GM23338 (cell line): ENCODE measurements around the gene TPI1. TPM values are rescaled to one million over a fixed set of nuclear protein-coding genes. Genes with fewer than 3 reads are reported as not detected.

ENCODE experiments used
- CREB1 ChIP-seq: fragments of 250-450 bp; sonication (Bioruptor Pico); IDR thresholded peaks from 2 replicates; pipeline ENCODE4 v1.5.0; 2020; ENCODE audit warnings: low read depth, mild to moderate bottlenecking, moderate library complexity
- CTCF ChIP-seq, 2 experiments: fragments of 200-600 bp in 1 of 2; sonication (generic) in 1 of 2; conservative IDR thresholded peaks; 2 replicates each; pipeline versions ENCODE4 v1.5.1 to v1.6.1; 2016 to 2017; ENCODE audit warnings: antibody characterized with exemption in 2 of 2, low read depth in 2 of 2, mild to moderate bottlenecking in 2 of 2, moderate library complexity in 1 of 2
- EZH2 ChIP-seq: fragments of 200-600 bp; sonication (generic); IDR thresholded peaks from one replicate; pipeline ENCODE4 v1.8.0; 2017; ENCODE audit warnings: antibody characterized with exemption, mild to moderate bottlenecking, low read depth; ENCODE audit not compliant: unreplicated experiment
- EZH2phosphoT487 ChIP-seq: fragments of 200-600 bp; sonication (generic); IDR thresholded peaks from one replicate; pipeline ENCODE4 v1.8.1; 2018; ENCODE audit warnings: antibody characterized with exemption; ENCODE audit not compliant: unreplicated experiment
- NANOG ChIP-seq: IDR thresholded peaks from 2 replicates; pipeline ENCODE4 v1.6.1; 2016; ENCODE audit warnings: antibody characterized with exemption, borderline replicate concordance
- STAT1 ChIP-seq: IDR thresholded peaks from one replicate; pipeline ENCODE4 v1.6.1; 2016; ENCODE audit warnings: antibody characterized with exemption; ENCODE audit not compliant: unreplicated experiment
- ZNF114 ChIP-seq: fragments of 250-450 bp; sonication (Bioruptor Pico); IDR thresholded peaks from 2 replicates; pipeline ENCODE4 v1.5.0; 2020; ENCODE audit warnings: mild to moderate bottlenecking, moderate library complexity
- ZNF462 ChIP-seq: fragments of 250-450 bp; sonication (Bioruptor Pico); IDR thresholded peaks from 2 replicates; pipeline ENCODE4 v1.5.0; 2020; ENCODE audit warnings: mild to moderate bottlenecking, moderate library complexity
- polyA plus RNA-seq: library from polyadenylated mRNA; unstranded; fragments of >200 nt; fragmentation: Nextera tagmentation; extraction: Ambion mirVana; gene quantifications from 2 replicates; pipeline ENCODE4 v1.2.1, GENCODE V29; 2016
- total RNA-seq: library from RNA; depleted of rRNA; stranded (reverse); fragments of >200 nt; shearing (Covaris generic); gene quantifications from 2 replicates; pipeline ENCODE4 v1.2.3, GENCODE V29; 2014
- TF ChIP-seq, protein P1 (sequence below): IDR thresholded peaks from 2 replicates; pipeline ENCODE4 v1.6.1; 2016; ENCODE audit warnings: antibody characterized with exemption

Gene TPI1
- total and polyA plus RNA-seq, 2 experiments from 2014 or later, result 737 to 822 TPM

DNA sequence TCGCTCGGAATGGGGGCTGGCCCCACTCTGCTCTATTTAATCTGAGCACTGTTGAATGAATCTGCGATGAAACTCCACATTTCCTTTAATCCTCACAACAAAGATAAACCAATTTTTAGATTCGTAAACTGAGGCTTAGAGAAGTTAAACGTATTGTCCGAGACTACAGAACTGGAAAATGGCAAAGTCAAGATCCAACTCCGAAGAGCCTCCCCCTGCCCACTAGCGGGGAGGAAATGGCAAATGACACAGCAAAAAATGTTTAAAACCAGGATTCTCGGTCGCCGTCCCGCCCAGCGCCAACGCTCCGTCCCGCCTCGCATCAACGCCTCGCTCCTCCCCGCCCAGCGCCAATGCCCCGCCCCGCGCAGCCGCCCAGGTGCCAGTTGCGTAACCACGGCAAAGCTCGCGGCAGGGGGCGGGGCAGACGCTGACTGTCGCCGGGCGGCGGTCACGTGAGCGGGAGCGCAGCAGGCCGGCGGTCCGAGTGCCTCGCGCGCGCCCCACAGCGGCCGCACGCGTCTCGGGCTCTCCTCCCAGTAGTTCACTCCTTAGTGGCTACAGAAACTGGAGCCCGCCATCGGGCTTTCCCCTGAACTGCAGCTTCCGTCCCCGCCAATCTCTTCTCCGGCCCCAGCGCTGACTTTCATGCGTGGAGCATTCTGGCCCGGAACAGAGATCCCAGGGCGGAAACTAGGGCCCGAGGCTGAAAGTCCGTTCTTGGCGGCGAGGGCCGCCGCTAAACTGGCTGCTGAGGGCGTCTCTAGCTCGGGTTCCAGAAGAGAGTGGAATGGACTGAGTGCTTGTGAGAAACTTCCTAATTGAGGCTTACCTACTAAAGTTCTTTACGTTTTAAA lies 23.7 kb downstream of the TPI1 start (continued):
- TF ChIP-seq ZNF462 (CRISPR knock-in tag) (no peak), STAT1 (no peak), EZH2phosphoT487 (no peak), NANOG (0 out of 2 replicates have a peak, but pooled peaks have one; percentile 30), EZH2 (no peak), CTCF (conservative IDR thresholded peaks at IDR 0.05; ENCODE audit: low read depth in 2 of 2) (peak; percentile 63 to 78), ZNF114 (no peak; the same call in 1 of the 2 replicates), CREB1 (peak; percentile 80)
- TF ChIP-seq, protein P1, sequence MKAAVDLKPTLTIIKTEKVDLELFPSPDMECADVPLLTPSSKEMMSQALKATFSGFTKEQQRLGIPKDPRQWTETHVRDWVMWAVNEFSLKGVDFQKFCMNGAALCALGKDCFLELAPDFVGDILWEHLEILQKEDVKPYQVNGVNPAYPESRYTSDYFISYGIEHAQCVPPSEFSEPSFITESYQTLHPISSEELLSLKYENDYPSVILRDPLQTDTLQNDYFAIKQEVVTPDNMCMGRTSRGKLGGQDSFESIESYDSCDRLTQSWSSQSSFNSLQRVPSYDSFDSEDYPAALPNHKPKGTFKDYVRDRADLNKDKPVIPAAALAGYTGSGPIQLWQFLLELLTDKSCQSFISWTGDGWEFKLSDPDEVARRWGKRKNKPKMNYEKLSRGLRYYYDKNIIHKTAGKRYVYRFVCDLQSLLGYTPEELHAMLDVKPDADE, result peak; percentile 7; the same call in 1 of the 2 replicates
